Measurements from ENCODE around the gene ACVR2B. TPM values are rescaled to one million over a fixed set of nuclear protein-coding genes. Genes with fewer than 3 reads are reported as not detected.

ACVR2B gene
- total RNA-seq, 2 experiments from 2014 or later: 7.2 to 7.8 TPM

DNA sequence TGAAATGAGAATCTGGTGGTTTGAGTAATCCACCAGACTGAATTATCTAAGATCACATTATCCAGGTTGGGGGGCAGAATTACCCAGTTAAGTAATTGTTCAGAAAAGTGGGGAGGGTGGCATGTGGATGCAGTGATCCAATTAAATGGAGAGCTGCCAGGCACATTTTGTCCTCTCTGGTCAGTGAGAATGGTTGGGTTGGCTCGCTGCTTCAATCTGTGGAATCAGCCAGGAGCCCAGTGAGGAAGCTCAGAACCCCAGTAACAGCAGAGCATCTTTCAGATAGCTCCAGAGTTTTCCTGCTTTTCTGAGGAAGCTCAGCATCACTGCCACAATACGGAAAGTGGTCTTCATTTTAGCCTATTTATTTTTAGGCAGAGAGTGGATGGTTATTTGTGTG is 36.1 kb downstream of the ACVR2B start:
- BruUV-seq (replicated peaks): no TSS peak
- Histone ChIP-seq H3K27ac (ENCODE audit: low read depth, low read length, poor library complexity, severe bottlenecking) (no peak overlapping the region), H2AFZ (ENCODE audit: low read length) (no peak overlapping the region), H3K4me3 (ENCODE audit: low read depth, low read length, poor library complexity, severe bottlenecking) (no peak overlapping the region), H3K9me3 (ENCODE audit: low read length) (no peaks in the 10 kb centered on the region), H3K36me3 (ENCODE audit: insufficient read depth, low read length) (no peaks in the 10 kb centered on the region), H3K4me2 (ENCODE audit: low read length) (no peak overlapping the region), H3K79me2 (ENCODE audit: insufficient read depth, low read depth, low read length) (no peaks in the 10 kb centered on the region), H4K20me1 (ENCODE audit: insufficient read depth, low read length) (no peaks in the 10 kb centered on the region), H3K4me1 (ENCODE audit: insufficient read depth, low read length, poor library complexity, severe bottlenecking) (no peaks in the 10 kb centered on the region), H3K9me2 (ENCODE audit: insufficient read depth, low read length) (no peaks in the 10 kb centered on the region)
- TF ChIP-seq, protein P1, sequence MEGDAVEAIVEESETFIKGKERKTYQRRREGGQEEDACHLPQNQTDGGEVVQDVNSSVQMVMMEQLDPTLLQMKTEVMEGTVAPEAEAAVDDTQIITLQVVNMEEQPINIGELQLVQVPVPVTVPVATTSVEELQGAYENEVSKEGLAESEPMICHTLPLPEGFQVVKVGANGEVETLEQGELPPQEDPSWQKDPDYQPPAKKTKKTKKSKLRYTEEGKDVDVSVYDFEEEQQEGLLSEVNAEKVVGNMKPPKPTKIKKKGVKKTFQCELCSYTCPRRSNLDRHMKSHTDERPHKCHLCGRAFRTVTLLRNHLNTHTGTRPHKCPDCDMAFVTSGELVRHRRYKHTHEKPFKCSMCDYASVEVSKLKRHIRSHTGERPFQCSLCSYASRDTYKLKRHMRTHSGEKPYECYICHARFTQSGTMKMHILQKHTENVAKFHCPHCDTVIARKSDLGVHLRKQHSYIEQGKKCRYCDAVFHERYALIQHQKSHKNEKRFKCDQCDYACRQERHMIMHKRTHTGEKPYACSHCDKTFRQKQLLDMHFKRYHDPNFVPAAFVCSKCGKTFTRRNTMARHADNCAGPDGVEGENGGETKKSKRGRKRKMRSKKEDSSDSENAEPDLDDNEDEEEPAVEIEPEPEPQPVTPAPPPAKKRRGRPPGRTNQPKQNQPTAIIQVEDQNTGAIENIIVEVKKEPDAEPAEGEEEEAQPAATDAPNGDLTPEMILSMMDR (conservative IDR thresholded peaks at IDR 0.05; ENCODE audit: low read length): no peak
- no peak for TF ChIP-seq EZH2phosphoT487 (IDR thresholded peaks at IDR 0.05; ENCODE audit: borderline replicate concordance, low read depth, low read length)
- CTCF ChIA-PET (ENCODE audit: unreplicated experiment): no interaction called here
- intact Hi-C loops (cut with micrococcal nuclease; ENCODE audit: unreplicated experiment): no loop called here
- no peak for DNase-seq (ENCODE audit: low spot score)
- POLR2A ChIA-PET: no interaction called here

DNA sequence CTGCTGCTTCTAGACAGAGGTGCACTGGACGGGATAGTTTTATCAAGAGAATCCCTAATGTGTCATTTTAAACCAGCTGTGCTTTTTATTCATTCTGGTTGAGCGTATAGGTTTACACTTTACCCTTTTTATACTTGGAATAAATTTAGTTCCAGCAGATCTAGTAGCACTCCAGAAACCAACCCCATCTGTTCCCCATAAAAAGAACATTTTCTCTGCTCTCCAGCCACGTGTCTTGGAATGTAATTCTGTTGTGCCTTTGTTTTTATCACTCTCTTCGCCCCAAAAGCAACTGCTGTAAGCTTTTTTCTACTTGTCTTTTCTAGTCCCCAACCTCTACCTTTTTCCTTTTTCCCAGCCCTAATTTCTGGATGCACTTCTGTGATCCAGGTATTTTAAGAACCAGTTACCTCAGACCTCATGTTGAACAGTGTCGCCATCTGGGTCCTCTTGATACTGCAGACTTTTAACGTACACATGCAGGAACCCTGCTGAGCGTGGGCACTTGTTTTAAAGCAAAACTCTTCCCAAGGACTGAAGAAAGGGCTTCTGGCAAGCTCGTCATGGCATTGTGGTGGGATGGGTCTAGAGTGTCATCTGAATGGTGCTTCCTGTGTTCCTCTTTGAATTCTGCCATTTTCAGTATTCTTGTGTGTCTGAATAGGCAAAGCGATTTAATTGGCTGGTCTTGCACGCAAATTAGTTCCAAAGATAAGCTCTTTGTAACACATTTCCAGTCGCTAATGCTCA is 36.8 kb downstream of the ACVR2B start:
- no peak overlapping the region for H3K4me3 ChIP-seq (ENCODE audit: low read depth, low read length, poor library complexity, severe bottlenecking)
- H3K4me2 ChIP-seq (ENCODE audit: low read length): no peak overlapping the region
- TF ChIP-seq, protein P1 (conservative IDR thresholded peaks at IDR 0.05; ENCODE audit: low read length): no peak
- no peak for TF ChIP-seq EZH2phosphoT487 (IDR thresholded peaks at IDR 0.05; ENCODE audit: borderline replicate concordance, low read depth, low read length)
- intact Hi-C loops (cut with micrococcal nuclease; ENCODE audit: unreplicated experiment): no loop called here
- H3K27ac ChIP-seq (ENCODE audit: low read depth, low read length, poor library complexity, severe bottlenecking): no peak overlapping the region
- no peaks in the 10 kb centered on the region for H4K20me1 ChIP-seq (ENCODE audit: insufficient read depth, low read length)
- H3K4me1 ChIP-seq (ENCODE audit: insufficient read depth, low read length, poor library complexity, severe bottlenecking): no peaks in the 10 kb centered on the region
- ChIA-PET CTCF (ENCODE audit: unreplicated experiment) (no interaction called here), POLR2A (interaction anchor here (0.6 kb wide), 1 partner anchor 12 kb away, joined by 3 read pairs; no protein-coding TSS in a partner anchor)
- no peaks in the 10 kb centered on the region for H3K79me2 ChIP-seq (ENCODE audit: insufficient read depth, low read depth, low read length)
- H3K9me2 ChIP-seq (ENCODE audit: insufficient read depth, low read length): no peaks in the 10 kb centered on the region
- DNase-seq (ENCODE audit: low spot score): no peak
- no peak overlapping the region for H2AFZ ChIP-seq (ENCODE audit: low read length)
- no TSS peak for BruUV-seq (replicated peaks)
- no peaks in the 10 kb centered on the region for H3K9me3 ChIP-seq (ENCODE audit: low read length)
- no peaks in the 10 kb centered on the region for H3K36me3 ChIP-seq (ENCODE audit: insufficient read depth, low read length)

DNA sequence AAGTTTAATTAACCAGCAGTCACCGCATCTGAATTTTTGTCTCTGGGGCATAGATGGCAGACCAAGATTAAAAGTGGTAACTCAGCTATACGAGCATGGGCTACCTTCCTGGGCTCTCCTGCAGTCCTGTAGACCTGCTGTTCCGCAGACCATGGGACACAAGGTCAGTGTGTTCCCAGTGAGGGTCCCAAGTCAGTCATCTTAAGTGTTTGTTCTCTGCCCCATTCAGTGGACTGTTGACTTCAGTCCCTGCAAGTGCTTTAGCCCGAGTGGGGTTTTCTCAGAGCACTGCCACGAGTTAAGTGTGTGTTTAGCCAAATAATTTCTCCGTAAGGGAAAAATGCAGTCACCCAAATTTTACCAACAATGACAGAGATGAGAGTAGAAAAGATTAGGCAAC is 37.5 kb downstream of the ACVR2B start:
- H3K4me2 ChIP-seq (ENCODE audit: low read length): no peak overlapping the region
- H2AFZ ChIP-seq (ENCODE audit: low read length): no peak overlapping the region
- peaks cover 4% of the 10 kb centered on the region for H3K4me1 ChIP-seq (ENCODE audit: insufficient read depth, low read length, poor library complexity, severe bottlenecking)
- H3K9me3 ChIP-seq (ENCODE audit: low read length): no peaks in the 10 kb centered on the region
- ChIA-PET CTCF (ENCODE audit: unreplicated experiment) (no interaction called here), POLR2A (interaction anchor here (0.6 kb wide), 1 partner anchor 13 kb away, joined by 3 read pairs; no protein-coding TSS in a partner anchor)
- H4K20me1 ChIP-seq (ENCODE audit: insufficient read depth, low read length): no peaks in the 10 kb centered on the region
- H3K36me3 ChIP-seq (ENCODE audit: insufficient read depth, low read length): no peaks in the 10 kb centered on the region
- H3K9me2 ChIP-seq (ENCODE audit: insufficient read depth, low read length): no peaks in the 10 kb centered on the region
- no peak for TF ChIP-seq EZH2phosphoT487 (IDR thresholded peaks at IDR 0.05; ENCODE audit: borderline replicate concordance, low read depth, low read length)
- TF ChIP-seq, protein P1 (conservative IDR thresholded peaks at IDR 0.05; ENCODE audit: low read length): no peak
- no peak for DNase-seq (ENCODE audit: low spot score)
- H3K4me3 ChIP-seq (ENCODE audit: low read depth, low read length, poor library complexity, severe bottlenecking): no peak overlapping the region
- no peaks in the 10 kb centered on the region for H3K79me2 ChIP-seq (ENCODE audit: insufficient read depth, low read depth, low read length)
- intact Hi-C loops (cut with micrococcal nuclease; ENCODE audit: unreplicated experiment): no loop called here
- no TSS peak for BruUV-seq (replicated peaks)
- no peak overlapping the region for H3K27ac ChIP-seq (ENCODE audit: low read depth, low read length, poor library complexity, severe bottlenecking)
